DND-41 (cell line): ENCODE measurements around the gene AHRR.

ENCODE experiments used
- ATAC-seq: fragments of 200-7000 bp; cut with Tn5 transposase; 3 replicates; pipeline ENCODE4 v1.9.1; 2021; ENCODE audit warnings: low read depth; ENCODE audit not compliant: insufficient read depth
- DNase-seq: peaks from one replicate; pipeline ENCODE4 v3.0.0-alpha.2; 2020
- H2AFZ ChIP-seq: 2 replicates; pipeline ENCODE4 v1.6.0; 2012; ENCODE audit warnings: low read depth, low read length
- H3K27ac ChIP-seq: 2 replicates; pipeline ENCODE4 v1.5.1; 2012; ENCODE audit warnings: low read length, inconsistent platforms
- H3K27me3 ChIP-seq: fragments of 200-600 bp; sonication (generic); 2 replicates; pipeline ENCODE4 v1.6.0; 2012; ENCODE audit warnings: low read length, mild to moderate bottlenecking, inconsistent platforms; ENCODE audit not compliant: insufficient read depth, poor library complexity
- H3K36me3 ChIP-seq: 2 replicates; pipeline ENCODE4 v1.5.1; 2012; ENCODE audit warnings: low read length, inconsistent platforms; ENCODE audit not compliant: insufficient read depth
- H3K4me1 ChIP-seq: 2 replicates; pipeline ENCODE4 v1.5.1; 2012; ENCODE audit warnings: mild to moderate bottlenecking, low read length; ENCODE audit not compliant: insufficient read depth
- H3K4me2 ChIP-seq: 2 replicates; pipeline ENCODE4 v1.6.0; 2012; ENCODE audit warnings: mild to moderate bottlenecking, moderate library complexity, low read length, inconsistent platforms; ENCODE audit not compliant: insufficient read depth
- H3K4me3 ChIP-seq, 2 experiments: fragments of 200-600 bp in 1 of 2; shearing (Covaris generic) in 1 of 2; 2 replicates each; pipeline ENCODE4 v1.5.1; 2012 to 2016; ENCODE audit warnings: inconsistent platforms in 2 of 2, low read length in 2 of 2, mild to moderate bottlenecking in 2 of 2, low read depth in 1 of 2, moderate library complexity in 1 of 2
- H3K79me2 ChIP-seq: 2 replicates; pipeline ENCODE4 v1.6.0; 2012; ENCODE audit warnings: low read length, inconsistent platforms; ENCODE audit not compliant: insufficient read depth
- H3K9ac ChIP-seq: 2 replicates; pipeline ENCODE4 v1.6.0; 2012; ENCODE audit warnings: low read depth, mild to moderate bottlenecking, inconsistent platforms, low read length, moderate library complexity
- H3K9me3 ChIP-seq: 2 replicates; pipeline ENCODE4 v1.5.1; 2012; ENCODE audit warnings: low read length, moderate library complexity, mild to moderate bottlenecking, inconsistent platforms; ENCODE audit not compliant: insufficient read depth, severe bottlenecking
- H4K20me1 ChIP-seq: 2 replicates; pipeline ENCODE4 v1.6.0; 2012; ENCODE audit warnings: low read length; ENCODE audit not compliant: insufficient read depth
- EZH2 ChIP-seq: IDR thresholded peaks from 3 replicates; pipeline ENCODE4 v1.6.1; 2012; ENCODE audit warnings: borderline replicate concordance, low read depth, mild to moderate bottlenecking, moderate library complexity, low read length, inconsistent platforms; ENCODE audit not compliant: severe bottlenecking
- TF ChIP-seq, protein P1 (sequence below): IDR thresholded peaks from 2 replicates; pipeline ENCODE4 v1.5.1; 2012; ENCODE audit warnings: borderline replicate concordance, low read length, moderate library complexity, mild to moderate bottlenecking; ENCODE audit not compliant: poor library complexity, severe bottlenecking; ENCODE audit errors: extremely low read depth

AHRR gene

DNA sequence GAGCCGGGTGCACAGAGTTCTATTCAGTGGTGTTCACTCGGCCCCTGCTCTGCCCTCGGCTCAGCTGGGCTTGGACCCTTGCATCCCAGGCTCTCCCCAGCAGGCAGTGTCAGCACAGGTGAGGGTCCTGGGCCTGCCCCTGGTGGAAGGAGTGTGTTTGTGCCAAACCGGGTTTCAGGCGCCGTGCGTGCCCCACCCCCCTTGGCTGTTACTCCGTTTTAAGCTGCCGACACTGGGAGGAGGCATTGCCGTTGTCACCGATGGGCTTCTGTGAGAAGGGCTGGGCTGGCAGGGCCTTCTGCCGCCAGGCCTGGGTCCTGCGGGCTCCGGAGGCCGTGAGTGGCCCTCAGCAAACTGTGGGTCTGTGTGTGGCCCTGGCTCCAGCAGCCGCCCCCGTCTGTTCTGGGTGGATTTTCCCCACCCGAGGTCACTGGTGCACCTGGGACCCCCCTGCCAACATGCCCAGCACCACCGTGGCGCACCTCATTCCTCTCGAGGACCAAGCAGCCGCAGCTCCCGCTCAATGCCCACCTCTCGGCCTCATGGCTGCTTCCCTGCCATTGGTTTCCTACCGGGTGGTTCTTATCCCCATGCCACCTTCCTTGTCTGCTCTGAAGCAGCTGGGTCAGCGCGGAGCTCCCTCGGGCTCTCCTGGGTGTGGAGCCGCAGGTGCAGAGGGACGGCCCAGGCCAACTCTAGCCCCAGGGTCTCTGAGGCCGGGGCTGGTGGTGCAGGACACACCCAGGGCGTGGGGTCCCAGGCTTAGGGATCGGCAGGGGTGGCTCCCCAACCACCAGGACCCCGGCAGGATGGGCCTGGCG, 77.2 kb downstream of the AHRR start:
- no peak overlapping the region for H3K27ac ChIP-seq

DNA sequence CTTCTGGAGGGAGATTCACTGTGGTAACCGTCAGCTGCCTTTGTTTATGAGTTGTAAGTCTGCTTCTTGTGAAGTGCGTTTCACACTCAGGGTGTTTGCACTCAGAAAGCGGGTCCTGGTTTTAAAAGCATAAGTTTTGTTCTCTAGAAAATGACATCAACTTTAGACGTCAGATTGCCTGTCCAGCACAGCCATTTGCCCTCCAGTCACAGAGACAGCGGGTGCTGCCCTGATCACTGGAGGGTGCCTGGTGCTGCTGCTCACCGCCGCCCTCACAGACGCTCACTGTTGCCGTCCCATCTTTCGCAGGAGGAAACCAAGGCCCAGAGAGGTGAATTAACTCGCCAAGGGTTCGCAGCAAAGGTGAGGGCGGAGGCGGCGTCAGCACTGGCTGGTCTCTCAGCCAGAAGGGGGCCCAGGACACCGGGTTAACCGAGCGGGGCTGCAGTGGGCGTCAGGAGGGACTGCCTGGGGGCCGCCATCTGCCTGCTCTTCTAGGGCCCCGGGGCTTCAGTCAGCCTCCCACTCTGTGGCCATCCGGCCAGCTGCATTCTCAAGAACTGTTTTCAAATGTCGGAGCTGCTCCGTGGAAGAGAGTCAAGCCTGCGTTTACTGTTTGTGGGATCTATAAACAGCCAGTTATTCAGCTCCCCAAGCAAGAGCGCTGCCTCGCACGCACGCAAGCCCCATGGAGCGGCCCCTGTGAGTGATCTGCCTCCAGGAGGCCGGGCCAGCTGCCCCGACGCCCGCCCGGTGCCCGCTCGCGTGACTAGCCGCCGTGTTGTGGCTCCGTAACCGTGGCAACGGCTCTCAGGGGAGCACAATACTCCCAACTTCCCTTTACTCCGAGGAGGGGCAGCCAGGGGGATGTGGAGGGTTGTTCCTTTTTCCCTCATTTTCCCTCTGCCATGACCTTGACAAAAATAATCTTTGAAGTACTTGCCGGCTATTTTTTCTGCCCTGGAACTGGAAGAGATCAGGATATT, 78.1 kb downstream of the AHRR start:
- DNase-seq, result no peak
- peaks cover 11% of the 10 kb centered on the region for H3K4me1 ChIP-seq
- H3K27ac ChIP-seq, result no peak overlapping the region
- H3K4me2 ChIP-seq, result no peak overlapping the region
- H3K79me2 ChIP-seq, result peaks cover 5% of the 10 kb centered on the region
- no peaks in the 10 kb centered on the region for H3K27me3 ChIP-seq
- H3K36me3 ChIP-seq, result no peaks in the 10 kb centered on the region
- no peaks in the 10 kb centered on the region for H3K9me3 ChIP-seq
- no peak for TF ChIP-seq EZH2
- TF ChIP-seq, protein P1, sequence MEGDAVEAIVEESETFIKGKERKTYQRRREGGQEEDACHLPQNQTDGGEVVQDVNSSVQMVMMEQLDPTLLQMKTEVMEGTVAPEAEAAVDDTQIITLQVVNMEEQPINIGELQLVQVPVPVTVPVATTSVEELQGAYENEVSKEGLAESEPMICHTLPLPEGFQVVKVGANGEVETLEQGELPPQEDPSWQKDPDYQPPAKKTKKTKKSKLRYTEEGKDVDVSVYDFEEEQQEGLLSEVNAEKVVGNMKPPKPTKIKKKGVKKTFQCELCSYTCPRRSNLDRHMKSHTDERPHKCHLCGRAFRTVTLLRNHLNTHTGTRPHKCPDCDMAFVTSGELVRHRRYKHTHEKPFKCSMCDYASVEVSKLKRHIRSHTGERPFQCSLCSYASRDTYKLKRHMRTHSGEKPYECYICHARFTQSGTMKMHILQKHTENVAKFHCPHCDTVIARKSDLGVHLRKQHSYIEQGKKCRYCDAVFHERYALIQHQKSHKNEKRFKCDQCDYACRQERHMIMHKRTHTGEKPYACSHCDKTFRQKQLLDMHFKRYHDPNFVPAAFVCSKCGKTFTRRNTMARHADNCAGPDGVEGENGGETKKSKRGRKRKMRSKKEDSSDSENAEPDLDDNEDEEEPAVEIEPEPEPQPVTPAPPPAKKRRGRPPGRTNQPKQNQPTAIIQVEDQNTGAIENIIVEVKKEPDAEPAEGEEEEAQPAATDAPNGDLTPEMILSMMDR, result no peak
- H2AFZ ChIP-seq, result no peak overlapping the region
- H3K4me3 ChIP-seq, result no peak overlapping the region
- ATAC-seq, result no peak
- H4K20me1 ChIP-seq, result no peaks in the 10 kb centered on the region
- H3K9ac ChIP-seq, result no peak overlapping the region

More for the DNA sequence above, 77.2 kb downstream of the AHRR start:
- Histone ChIP-seq H3K4me3 (no peak overlapping the region), H3K9me3 (no peaks in the 10 kb centered on the region), H2AFZ (no peak overlapping the region), H4K20me1 (no peaks in the 10 kb centered on the region), H3K79me2 (peaks cover 10% of the 10 kb centered on the region), H3K27me3 (no peaks in the 10 kb centered on the region), H3K36me3 (no peaks in the 10 kb centered on the region), H3K9ac (no peak overlapping the region), H3K4me2 (no peak overlapping the region), H3K4me1 (peaks cover 19% of the 10 kb centered on the region)
- TF ChIP-seq, protein P1, result no peak
- no peak for TF ChIP-seq EZH2
- ATAC-seq (0 out of 3 replicates have a peak, but pooled peaks have one; percentile 37), DNase-seq (no peak)

DNA sequence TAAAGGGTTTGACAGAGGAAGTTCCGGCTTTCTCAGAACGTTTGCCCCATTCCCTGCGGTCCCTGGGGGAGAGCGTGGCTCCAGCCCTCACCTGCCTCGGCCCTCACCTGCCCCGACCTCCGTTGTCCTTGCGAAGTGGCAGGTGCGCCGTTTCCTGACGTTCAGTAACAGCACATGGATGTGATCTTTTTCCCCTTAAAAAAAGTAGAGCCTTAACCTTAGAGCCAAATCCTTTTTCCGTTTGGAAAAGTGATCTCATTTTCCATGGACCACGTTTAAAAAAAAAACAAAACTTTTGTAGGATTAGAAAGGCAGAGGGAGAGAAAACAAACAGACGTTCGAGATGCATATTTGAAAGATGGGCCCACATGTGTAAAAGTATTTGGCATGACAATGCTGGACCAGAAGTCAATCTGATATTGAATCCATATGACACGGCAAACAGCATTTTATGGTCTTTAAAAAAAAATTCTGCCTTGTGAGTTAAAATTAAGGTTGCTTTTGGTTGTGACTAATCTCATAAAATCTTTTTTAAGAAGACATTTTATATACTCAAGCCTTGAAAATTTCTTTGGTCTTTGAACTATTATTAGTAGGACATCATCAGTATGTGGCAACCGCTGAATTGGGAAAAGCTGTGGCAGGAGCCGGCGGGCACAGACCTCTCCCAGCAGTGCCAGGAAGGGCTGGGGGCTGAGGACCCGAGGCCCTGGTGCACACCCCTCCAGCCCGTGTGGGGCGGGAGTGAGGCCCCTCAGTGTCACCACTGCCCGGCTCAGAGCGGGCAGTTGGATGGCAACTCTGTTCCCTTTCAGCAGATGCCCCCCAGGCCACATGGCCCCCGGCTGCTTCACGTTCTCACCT, 79.0 kb downstream of the AHRR start:
- Histone ChIP-seq H3K27me3 (no peaks in the 10 kb centered on the region), H3K9ac (no peak overlapping the region), H3K4me2 (no peak overlapping the region), H3K4me1 (peaks cover 2% of the 10 kb centered on the region), H3K4me3 (no peak overlapping the region), H2AFZ (no peak overlapping the region), H4K20me1 (no peaks in the 10 kb centered on the region), H3K36me3 (no peaks in the 10 kb centered on the region), H3K79me2 (0 out of 2 replicates have a peak, but pooled peaks cover 2% of the 10 kb centered on the region), H3K27ac (no peak overlapping the region), H3K9me3 (no peaks in the 10 kb centered on the region)
- ATAC-seq (no peak), DNase-seq (no peak)
- TF ChIP-seq, protein P1, result no peak
- TF ChIP-seq EZH2, result no peak
